Measurements from ENCODE around the gene FNDC5.

The FNDC5 gene

DNA sequence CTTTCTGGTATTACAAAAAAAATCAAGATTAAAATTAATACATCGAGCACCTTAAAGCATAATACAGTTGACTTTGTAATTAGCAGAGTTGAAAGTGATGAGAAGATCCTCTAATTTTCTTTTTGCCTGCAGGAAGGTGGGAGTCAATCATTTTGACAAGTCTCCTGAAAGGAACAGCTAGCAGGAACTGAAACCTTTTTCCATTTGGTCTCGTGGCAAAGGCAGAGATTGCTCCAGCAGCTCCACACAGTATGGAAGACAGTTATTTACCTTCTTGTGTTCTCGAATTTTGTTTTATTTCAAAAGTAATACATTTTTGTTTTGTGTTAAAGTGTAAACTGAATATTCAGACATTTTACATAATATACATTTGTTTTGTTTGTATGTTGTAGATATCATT, 45.5 kb downstream of the FNDC5 start:
- no peak for DNase-seq (ENCODE audit: low read depth)
- H3K4me3 ChIP-seq (ENCODE audit: low read depth, low read length) = no peak overlapping the region

- no peak for DNase-seq (ENCODE audit: low read depth)
- peak overlapping the region; percentile 99 for H3K4me3 ChIP-seq (ENCODE audit: low read depth, low read length)
Measured at GRCh38 chr1:32818804-32819541, 51.7 kb downstream of the FNDC5 start.

DNA sequence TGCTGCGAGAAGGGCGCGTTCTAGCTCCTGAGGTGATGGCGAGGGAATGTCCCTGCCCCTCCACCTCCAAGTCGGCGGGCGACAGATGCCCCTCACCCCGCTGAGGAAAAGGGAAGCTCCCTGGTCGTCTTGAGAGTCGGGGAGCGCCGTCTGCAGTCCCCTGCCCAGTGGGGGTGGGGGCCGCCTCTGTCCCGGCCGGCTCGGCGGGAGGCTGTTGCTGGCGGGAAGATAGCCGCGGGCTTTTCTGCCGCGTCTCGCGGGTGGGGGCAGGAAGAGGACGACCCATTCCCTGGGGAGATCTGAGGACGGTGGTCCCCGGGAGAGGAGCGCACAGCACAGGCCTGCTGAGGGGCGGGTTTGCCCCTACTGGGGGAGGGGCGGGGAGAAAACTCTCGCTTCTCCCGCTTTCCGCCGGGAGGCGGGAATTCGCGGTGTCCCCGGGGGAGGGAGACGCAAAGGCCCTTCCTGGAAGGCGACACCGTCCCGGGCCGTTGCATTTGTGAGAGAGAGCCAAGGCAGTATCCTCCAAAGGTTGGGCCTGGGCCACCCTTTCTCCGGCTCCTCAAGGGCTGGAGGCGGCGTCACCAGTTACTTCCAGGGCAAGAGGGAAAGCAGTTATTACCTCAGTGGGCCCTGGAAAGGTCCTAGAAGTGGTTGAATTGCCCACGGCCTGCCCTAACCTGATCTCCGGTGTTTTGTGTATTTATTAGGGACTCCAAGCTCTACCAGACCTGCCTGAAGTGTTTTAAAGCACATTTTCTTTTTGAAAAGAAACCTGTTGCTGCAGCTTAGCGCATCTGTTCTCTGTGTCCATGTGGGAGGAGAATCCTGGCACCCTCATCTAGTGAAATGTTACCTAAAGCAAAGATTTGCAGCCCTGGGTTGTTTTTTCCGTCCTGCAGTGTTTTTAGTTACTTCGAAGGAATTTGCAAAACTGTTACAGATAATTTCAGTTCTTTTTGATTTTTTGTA, 52.6 kb downstream of the FNDC5 start:
- no peak for DNase-seq (ENCODE audit: low read depth)
- H3K4me3 ChIP-seq (ENCODE audit: low read depth, low read length) = peak overlapping the region; percentile 99

DNA sequence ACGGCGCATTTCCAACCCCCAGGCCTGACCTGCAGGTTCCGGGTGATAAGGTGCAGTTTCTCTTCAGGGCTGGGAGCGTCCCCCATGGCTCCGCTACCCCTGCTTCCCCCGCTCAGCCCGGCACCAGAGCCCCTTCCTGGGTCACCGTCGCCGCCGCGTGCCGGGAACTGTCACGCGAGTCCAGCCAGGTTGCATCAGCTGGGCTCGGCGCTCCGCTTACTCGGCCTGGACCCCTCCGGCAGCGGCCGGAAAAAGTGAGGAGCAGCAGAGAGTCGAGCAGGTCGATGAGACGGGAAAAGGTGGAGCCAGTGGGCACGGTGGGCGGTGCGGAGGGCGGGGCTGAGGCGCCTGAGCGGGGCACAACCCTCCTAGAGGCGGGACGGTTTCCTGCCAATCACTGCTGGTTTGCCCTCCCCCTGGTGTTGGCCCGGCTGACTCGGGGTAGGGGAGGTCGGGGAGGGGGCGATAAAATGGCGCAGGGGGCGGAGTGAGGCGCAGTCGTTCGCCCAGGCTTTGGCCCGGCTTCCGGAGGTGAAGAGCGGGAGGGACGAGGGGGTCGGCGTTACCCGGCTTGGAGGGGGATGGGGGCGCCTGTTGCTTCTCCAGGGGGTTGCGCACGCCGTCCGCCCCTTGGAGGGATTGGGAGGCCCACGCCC, 53.4 kb downstream of the FNDC5 start, which contains the start of the genes S100PBP and YARS1:
TSS of gene S100PBP (plus strand) at position 495 of the 656 bp plus-strand sequence. CDS start 8,447 bp downstream, outside the sequence.
TSS of gene YARS1 (minus strand) at position 200 of the 656 bp plus-strand sequence. CDS start at position 86, 114 bp downstream.
- H3K4me3 ChIP-seq (ENCODE audit: low read depth, low read length) = peak within 1 kb of the TSS; percentile 99
- peak; percentile 91 for DNase-seq (ENCODE audit: low read depth)

DNA sequence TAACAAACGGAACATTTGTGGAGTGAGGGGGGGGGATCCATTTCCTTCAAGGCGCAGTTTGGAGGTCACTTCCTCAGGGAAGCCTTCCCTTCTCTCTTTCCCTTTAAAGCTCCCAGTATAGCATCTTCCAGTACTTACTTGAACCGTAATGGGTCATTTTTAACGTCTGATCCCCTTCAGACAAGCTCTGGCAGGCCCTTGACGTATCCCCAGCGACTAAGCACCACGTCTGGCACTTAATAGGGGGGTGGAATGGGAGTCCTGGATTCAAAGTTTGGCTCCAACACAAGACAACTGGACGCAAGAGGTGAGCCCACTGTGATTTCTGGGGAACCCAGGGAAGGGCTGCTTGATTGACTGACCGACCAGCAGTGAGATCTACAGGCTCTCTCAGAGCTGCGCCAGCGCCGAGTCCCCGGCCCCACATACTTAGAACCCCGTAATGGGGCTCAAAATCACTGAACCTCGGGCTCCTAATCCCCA, 54.0 kb downstream of the FNDC5 start:
- DNase-seq (ENCODE audit: low read depth) = no peak
- H3K4me3 ChIP-seq (ENCODE audit: low read depth, low read length) = peak overlapping the region; percentile 99

GRCh38 chr1:32813941-32814739, 56.6 kb downstream of the FNDC5 start:
- H3K4me3 ChIP-seq (ENCODE audit: low read depth, low read length) = no peak overlapping the region
- DNase-seq (ENCODE audit: low read depth) = no peak
